Measurements from ENCODE around the gene GNG7.

GRCh38 chr19:2578901-2579677 lies 123.4 kb downstream of the GNG7 start:
- TF ChIP-seq POLR2A (IDR thresholded peaks at IDR 0.05) = no peak
- TF ChIP-seq CTCF (IDR thresholded peaks at IDR 0.05) = peak; percentile 86 to 99 (median 97)
- peak; percentile 90 for TF ChIP-seq POLR2AphosphoS5 (IDR thresholded peaks at IDR 0.05)
